MM.1S (cell line): ENCODE results near the gene CENPT.

Experiments
- EZH2 ChIP-seq: fragments of 300-600 bp; sonication (generic); optimal IDR thresholded peaks from 2 replicates; pipeline ENCODE3; 2017; ENCODE audit warnings: low read depth, mild to moderate bottlenecking, antibody characterized with exemption, low read length, mixed read lengths
- EZH2phosphoT487 ChIP-seq: fragments of 300-600 bp; sonication (generic); IDR thresholded peaks from 2 replicates; pipeline ENCODE4 v1.6.1; 2018; ENCODE audit warnings: antibody characterized with exemption, low read length
- TF ChIP-seq, protein P1 (sequence below): fragments of 300-600 bp; sonication (generic); IDR thresholded peaks from 2 replicates; pipeline ENCODE4 v1.5.1; 2016; ENCODE audit warnings: antibody characterized with exemption, low read length, mixed read lengths

DNA sequence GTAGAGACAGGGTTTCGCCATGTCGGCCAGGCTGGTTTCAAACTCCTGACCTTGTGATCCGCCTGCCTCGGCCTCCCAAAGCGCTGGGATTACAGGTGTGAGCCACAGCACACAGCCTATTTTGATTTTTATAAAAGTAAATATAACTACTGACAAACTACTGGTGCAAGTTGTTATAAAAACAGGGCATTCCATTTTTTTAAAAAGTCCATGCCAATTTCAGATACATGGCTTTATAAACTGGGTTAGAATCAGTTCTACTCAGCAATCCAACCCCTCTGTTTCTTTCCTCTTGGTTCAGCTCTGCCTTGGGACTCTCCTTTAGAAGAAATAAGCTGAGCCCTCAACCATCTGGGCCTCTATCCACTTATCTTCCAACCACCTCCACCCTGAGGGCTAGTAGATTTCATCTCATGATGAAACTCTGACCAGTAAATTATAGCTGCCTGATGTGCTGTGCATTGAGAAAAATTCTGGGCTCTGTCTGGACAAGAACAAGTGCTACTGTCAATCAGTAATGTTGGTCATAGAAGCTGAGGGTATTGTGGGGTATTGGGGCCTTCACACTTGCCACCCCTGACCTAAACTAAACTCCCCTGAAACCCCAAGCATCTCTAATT, 51.3 kb downstream of the CENPT start:
- TF ChIP-seq, protein P1, sequence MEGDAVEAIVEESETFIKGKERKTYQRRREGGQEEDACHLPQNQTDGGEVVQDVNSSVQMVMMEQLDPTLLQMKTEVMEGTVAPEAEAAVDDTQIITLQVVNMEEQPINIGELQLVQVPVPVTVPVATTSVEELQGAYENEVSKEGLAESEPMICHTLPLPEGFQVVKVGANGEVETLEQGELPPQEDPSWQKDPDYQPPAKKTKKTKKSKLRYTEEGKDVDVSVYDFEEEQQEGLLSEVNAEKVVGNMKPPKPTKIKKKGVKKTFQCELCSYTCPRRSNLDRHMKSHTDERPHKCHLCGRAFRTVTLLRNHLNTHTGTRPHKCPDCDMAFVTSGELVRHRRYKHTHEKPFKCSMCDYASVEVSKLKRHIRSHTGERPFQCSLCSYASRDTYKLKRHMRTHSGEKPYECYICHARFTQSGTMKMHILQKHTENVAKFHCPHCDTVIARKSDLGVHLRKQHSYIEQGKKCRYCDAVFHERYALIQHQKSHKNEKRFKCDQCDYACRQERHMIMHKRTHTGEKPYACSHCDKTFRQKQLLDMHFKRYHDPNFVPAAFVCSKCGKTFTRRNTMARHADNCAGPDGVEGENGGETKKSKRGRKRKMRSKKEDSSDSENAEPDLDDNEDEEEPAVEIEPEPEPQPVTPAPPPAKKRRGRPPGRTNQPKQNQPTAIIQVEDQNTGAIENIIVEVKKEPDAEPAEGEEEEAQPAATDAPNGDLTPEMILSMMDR = no peak
- TF ChIP-seq EZH2 (no peak), EZH2phosphoT487 (no peak)
